ENCODE results near the gene ASCL5. TPM values are rescaled to one million over a fixed set of nuclear protein-coding genes. Genes with fewer than 3 reads are reported as not detected.

The ASCL5 gene
- total RNA-seq, 2 donors from 2014 or later, result not detected

GRCh38 chr1:201125800-201126199 is 1.2 kb downstream of the ASCL5 start:
- ATAC-seq (ENCODE audit: insufficient number of reproducible peaks, low FRiP score, low read depth), result no peak
- H3K27ac ChIP-seq, result no peak overlapping the region
- no peak overlapping the region for H3K4me3 ChIP-seq
- no peaks in the 10 kb centered on the region for H3K27me3 ChIP-seq (replicated peaks; ENCODE audit: insufficient read depth)
- TF ChIP-seq CTCF (IDR thresholded peaks at IDR 0.05), result no peak
- DNase-seq (ENCODE audit: low spot score), result no peak
- no peaks in the 10 kb centered on the region for H3K36me3 ChIP-seq
- H3K4me1 ChIP-seq (ENCODE audit: control insufficient read depth in 1 of 2, low read depth in 2 of 2), result no peaks in the 10 kb centered on the region
- H3K9me3 ChIP-seq, result no peaks in the 10 kb centered on the region

- no peak for TF ChIP-seq CTCF (IDR thresholded peaks at IDR 0.05)
- Histone ChIP-seq H3K36me3 (no peaks in the 10 kb centered on the region), H3K4me1 (ENCODE audit: control insufficient read depth in 1 of 2, low read depth in 2 of 2) (no peaks in the 10 kb centered on the region), H3K27me3 (replicated peaks; ENCODE audit: insufficient read depth) (no peaks in the 10 kb centered on the region), H3K4me3 (no peak overlapping the region), H3K9me3 (no peaks in the 10 kb centered on the region), H3K27ac (no peak overlapping the region)
- no peak for ATAC-seq (ENCODE audit: insufficient number of reproducible peaks, low FRiP score, low read depth)
- DNase-seq (ENCODE audit: low spot score), result no peak
These were observed 2.0 kb downstream of the ASCL5 start for GRCh38 chr1:201125019-201125418.

- Histone ChIP-seq H3K27me3 (replicated peaks; ENCODE audit: insufficient read depth) (no peaks in the 10 kb centered on the region), H3K27ac (no peak overlapping the region), H3K4me1 (ENCODE audit: control insufficient read depth in 1 of 2, low read depth in 2 of 2) (no peaks in the 10 kb centered on the region), H3K36me3 (no peaks in the 10 kb centered on the region), H3K9me3 (no peaks in the 10 kb centered on the region), H3K4me3 (no peak overlapping the region)
- DNase-seq (ENCODE audit: low spot score) (no peak), ATAC-seq (ENCODE audit: insufficient number of reproducible peaks, low FRiP score, low read depth) (no peak)
- TF ChIP-seq CTCF (IDR thresholded peaks at IDR 0.05), result no peak
These were observed 3.1 kb downstream of the ASCL5 start for GRCh38 chr1:201123866-201124265.

GRCh38 chr1:201122321-201122957 is 4.5 kb downstream of the ASCL5 start:
- TF ChIP-seq CTCF (IDR thresholded peaks at IDR 0.05), result no peak
- no peak overlapping the region for H3K4me3 ChIP-seq
- H3K36me3 ChIP-seq, result no peaks in the 10 kb centered on the region
- H3K27me3 ChIP-seq (replicated peaks; ENCODE audit: insufficient read depth), result no peaks in the 10 kb centered on the region
- no peaks in the 10 kb centered on the region for H3K4me1 ChIP-seq (ENCODE audit: control insufficient read depth in 1 of 2, low read depth in 2 of 2)
- H3K27ac ChIP-seq, result no peak overlapping the region
- no peak for DNase-seq (ENCODE audit: low spot score)
- no peak for ATAC-seq (ENCODE audit: insufficient number of reproducible peaks, low FRiP score, low read depth)
- no peaks in the 10 kb centered on the region for H3K9me3 ChIP-seq

- no peaks in the 10 kb centered on the region for H3K9me3 ChIP-seq
- H3K27me3 ChIP-seq (replicated peaks; ENCODE audit: insufficient read depth), result no peaks in the 10 kb centered on the region
- H3K4me1 ChIP-seq (ENCODE audit: control insufficient read depth in 1 of 2, low read depth in 2 of 2), result peaks cover 0 to 7% of the 10 kb centered on the region in 2 donors
- TF ChIP-seq CTCF (IDR thresholded peaks at IDR 0.05), result peak; percentile 54
- no peak overlapping the region for H3K27ac ChIP-seq
- ATAC-seq (ENCODE audit: insufficient number of reproducible peaks, low FRiP score, low read depth) (no peak), DNase-seq (ENCODE audit: low spot score) (no peak)
- no peaks in the 10 kb centered on the region for H3K36me3 ChIP-seq
- H3K4me3 ChIP-seq, result no peak overlapping the region
These were observed 7.5 kb downstream of the ASCL5 start for GRCh38 chr1:201119206-201120197.

Measured in thoracic aorta (tissue), 2 donors.